A549 (cell line): ENCODE measurements around the gene RCC1.

ENCODE experiments used
- CEBPB ChIP-seq, 2 experiments: fragments of >200 bp in 1 of 2; sonication (Bioruptor Twin) in 1 of 2; formaldehyde crosslinking in 1 of 2; IDR thresholded peaks; 2 replicates each; pipeline ENCODE4 v1.6.1; 2012 to 2016
- CTCF ChIP-seq: fragments of >200 bp; sonication (Bioruptor Twin); formaldehyde crosslinking; IDR thresholded peaks from 3 replicates; pipeline ENCODE4 v1.5.1; 2016
- ESRRA ChIP-seq: fragments of 150-350 bp; IDR thresholded peaks from 2 replicates; pipeline ENCODE4 v1.6.1; 2014; ENCODE audit warnings: mild to moderate bottlenecking, low read length, borderline replicate concordance
- HMGXB4 ChIP-seq: fragments of 250-450 bp; sonication (Bioruptor Pico); IDR thresholded peaks from 2 replicates; pipeline ENCODE4 v1.5.0; 2021; ENCODE audit warnings: mild to moderate bottlenecking, moderate library complexity, borderline replicate concordance
- KDM1A ChIP-seq: fragments of 200-600 bp; sonication (generic); IDR thresholded peaks from 2 replicates; pipeline ENCODE4 v1.6.1; 2016; ENCODE audit warnings: low read depth, mild to moderate bottlenecking
- MAX ChIP-seq: IDR thresholded peaks from 2 replicates; pipeline ENCODE4 v1.6.1; 2012
- NFE2L2 ChIP-seq: fragments of 150-350 bp; conservative IDR thresholded peaks from 2 replicates; pipeline ENCODE4 v1.6.1; 2014; ENCODE audit warnings: low read length
- POLR2A ChIP-seq: IDR thresholded peaks from 2 replicates; pipeline ENCODE4 v1.6.1; 2012; ENCODE audit warnings: mild to moderate bottlenecking, low read length
- SMC3 ChIP-seq: fragments of >200 bp; sonication (Bioruptor Twin); formaldehyde crosslinking; IDR thresholded peaks from 3 replicates; pipeline ENCODE4 v1.6.1; 2018; ENCODE audit warnings: inconsistent platforms
- USF2 ChIP-seq: fragments of 450-650 bp; IDR thresholded peaks from 2 replicates; pipeline ENCODE4 v1.6.1; 2014; ENCODE audit warnings: antibody characterized with exemption
- ZSCAN20 ChIP-seq: fragments of 250-450 bp; sonication (Bioruptor Pico); IDR thresholded peaks from 2 replicates; pipeline ENCODE4 v1.8.0; 2022; ENCODE audit warnings: mild to moderate bottlenecking, moderate library complexity
- TF ChIP-seq, protein P1 (sequence below): fragments of 250-450 bp; sonication (Bioruptor Pico); IDR thresholded peaks from 2 replicates; pipeline ENCODE4 v1.5.0; 2020; ENCODE audit warnings: low read depth, mild to moderate bottlenecking, moderate library complexity

- TF ChIP-seq CTCF (no peak), ESRRA (no peak), KDM1A (no peak), HMGXB4 (no peak), USF2 (no peak), SMC3 (no peak), POLR2A (no peak), ZSCAN20 (CRISPR knock-in tag) (no peak), CEBPB (IDR thresholded peaks at IDR 0.05) (no peak), NFE2L2 (no peak), MAX (no peak)
- TF ChIP-seq, protein P1, sequence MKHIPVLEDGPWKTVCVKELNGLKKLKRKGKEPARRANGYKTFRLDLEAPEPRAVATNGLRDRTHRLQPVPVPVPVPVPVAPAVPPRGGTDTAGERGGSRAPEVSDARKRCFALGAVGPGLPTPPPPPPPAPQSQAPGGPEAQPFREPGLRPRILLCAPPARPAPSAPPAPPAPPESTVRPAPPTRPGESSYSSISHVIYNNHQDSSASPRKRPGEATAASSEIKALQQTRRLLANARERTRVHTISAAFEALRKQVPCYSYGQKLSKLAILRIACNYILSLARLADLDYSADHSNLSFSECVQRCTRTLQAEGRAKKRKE, result no peak
Observed at GRCh38 chr1:28580722-28581530, 75.1 kb downstream of the RCC1 start.
